ENCODE measurements around the gene S1PR3. TPM values are rescaled to one million over a fixed set of nuclear protein-coding genes. Genes with fewer than 3 reads are reported as not detected.

The S1PR3 gene
- total and polyA plus RNA-seq, 4 donors = 1.4 to 4.5 (median 2.9) TPM

DNA sequence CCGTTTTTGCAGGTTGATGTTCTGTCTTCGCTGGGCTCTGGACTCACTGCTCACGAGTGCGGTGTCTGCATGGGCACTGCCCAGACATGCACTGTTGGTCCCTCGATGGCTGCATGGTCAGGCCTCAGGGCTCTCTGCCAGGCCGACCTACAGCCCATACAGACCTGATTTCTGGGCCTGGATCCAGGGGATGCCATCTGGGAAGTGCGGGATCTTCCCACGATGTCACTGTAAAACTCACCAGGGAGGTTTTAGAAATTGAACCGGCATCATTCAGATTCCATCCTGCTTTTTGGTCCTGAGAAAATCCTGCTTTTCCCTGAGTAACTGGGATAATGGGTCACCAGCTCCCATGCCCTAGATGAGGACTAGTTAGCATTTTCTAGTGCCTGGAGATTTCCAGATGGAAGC, 9.1 kb downstream of the S1PR3 start:
- Histone ChIP-seq H3K27me3 (ENCODE audit: control insufficient read depth in 4 of 4, insufficient read depth in 4 of 4, low read length in 3 of 4) (peaks cover 0 to 3% (median under 1%) of the 10 kb centered on the region in 4 donors), H3K4me3 (ENCODE audit: low read depth in 1 of 3, low read length in 3 of 3) (no peak overlapping the region), H3K9ac (ENCODE audit: low read depth in 1 of 2, low read length in 2 of 2) (no peak overlapping the region), H3K9me3 (ENCODE audit: control insufficient read depth in 4 of 4, low read length in 3 of 4) (no peaks in the 10 kb centered on the region), H3K36me3 (ENCODE audit: control insufficient read depth in 4 of 4, insufficient read depth in 3 of 4, low read depth in 1 of 4, low read length in 3 of 4) (no peaks in the 10 kb centered on the region), H3K4me1 (ENCODE audit: control insufficient read depth in 4 of 4, insufficient read depth in 4 of 4, low read length in 3 of 4) (peaks cover 0 to 16% (median 8%) of the 10 kb centered on the region in 4 donors), H3K27ac (ENCODE audit: low read depth in 1 of 2, low read length in 2 of 2) (peak overlapping the region; percentile 7 to 15)
- TF ChIP-seq GABPA (IDR thresholded peaks at IDR 0.05 in 1 of 2, conservative IDR thresholded peaks at IDR 0.05 in 1 of 2) (no peak), HNF4G (IDR thresholded peaks at IDR 0.05) (no peak), ZBTB33 (IDR thresholded peaks at IDR 0.05) (no peak), NR2F2 (IDR thresholded peaks at IDR 0.05) (no peak)
- no peak for DNase-seq (ENCODE audit: low spot score)
- 86% methylated on average over 9 of the region's 9 CpGs for WGBS

DNA sequence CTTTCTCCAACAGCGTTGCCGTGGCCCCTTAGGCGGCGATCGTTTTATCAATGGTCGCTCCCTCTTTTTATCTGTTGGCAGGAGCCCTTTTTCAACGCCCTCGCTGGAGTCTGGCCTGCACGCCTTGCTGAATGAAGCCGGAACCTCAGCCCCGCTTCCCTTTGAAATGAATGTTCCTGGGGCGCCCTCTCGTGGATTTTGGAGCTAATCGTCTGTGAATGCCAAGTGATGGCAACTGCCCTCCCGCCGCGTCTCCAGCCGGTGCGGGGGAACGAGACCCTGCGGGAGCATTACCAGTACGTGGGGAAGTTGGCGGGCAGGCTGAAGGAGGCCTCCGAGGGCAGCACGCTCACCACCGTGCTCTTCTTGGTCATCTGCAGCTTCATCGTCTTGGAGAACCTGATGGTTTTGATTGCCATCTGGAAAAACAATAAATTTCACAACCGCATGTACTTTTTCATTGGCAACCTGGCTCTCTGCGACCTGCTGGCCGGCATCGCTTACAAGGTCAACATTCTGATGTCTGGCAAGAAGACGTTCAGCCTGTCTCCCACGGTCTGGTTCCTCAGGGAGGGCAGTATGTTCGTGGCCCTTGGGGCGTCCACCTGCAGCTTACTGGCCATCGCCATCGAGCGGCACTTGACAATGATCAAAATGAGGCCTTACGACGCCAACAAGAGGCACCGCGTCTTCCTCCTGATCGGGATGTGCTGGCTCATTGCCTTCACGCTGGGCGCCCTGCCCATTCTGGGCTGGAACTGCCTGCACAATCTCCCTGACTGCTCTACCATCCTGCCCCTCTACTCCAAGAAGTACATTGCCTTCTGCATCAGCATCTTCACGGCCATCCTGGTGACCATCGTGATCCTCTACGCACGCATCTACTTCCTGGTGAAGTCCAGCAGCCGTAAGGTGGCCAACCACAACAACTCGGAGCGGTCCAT, 10.0 kb downstream of the S1PR3 start:
- no peak overlapping the region for H3K4me3 ChIP-seq (ENCODE audit: low read depth in 1 of 3, low read length in 3 of 3)
- TF ChIP-seq RXRA (IDR thresholded peaks at IDR 0.05) (no peak), RAD21 (IDR thresholded peaks at IDR 0.05) (peak; percentile 97 to 98), NR2F2 (IDR thresholded peaks at IDR 0.05) (no peak)
- TF ChIP-seq, protein P1, sequence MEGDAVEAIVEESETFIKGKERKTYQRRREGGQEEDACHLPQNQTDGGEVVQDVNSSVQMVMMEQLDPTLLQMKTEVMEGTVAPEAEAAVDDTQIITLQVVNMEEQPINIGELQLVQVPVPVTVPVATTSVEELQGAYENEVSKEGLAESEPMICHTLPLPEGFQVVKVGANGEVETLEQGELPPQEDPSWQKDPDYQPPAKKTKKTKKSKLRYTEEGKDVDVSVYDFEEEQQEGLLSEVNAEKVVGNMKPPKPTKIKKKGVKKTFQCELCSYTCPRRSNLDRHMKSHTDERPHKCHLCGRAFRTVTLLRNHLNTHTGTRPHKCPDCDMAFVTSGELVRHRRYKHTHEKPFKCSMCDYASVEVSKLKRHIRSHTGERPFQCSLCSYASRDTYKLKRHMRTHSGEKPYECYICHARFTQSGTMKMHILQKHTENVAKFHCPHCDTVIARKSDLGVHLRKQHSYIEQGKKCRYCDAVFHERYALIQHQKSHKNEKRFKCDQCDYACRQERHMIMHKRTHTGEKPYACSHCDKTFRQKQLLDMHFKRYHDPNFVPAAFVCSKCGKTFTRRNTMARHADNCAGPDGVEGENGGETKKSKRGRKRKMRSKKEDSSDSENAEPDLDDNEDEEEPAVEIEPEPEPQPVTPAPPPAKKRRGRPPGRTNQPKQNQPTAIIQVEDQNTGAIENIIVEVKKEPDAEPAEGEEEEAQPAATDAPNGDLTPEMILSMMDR (IDR thresholded peaks at IDR 0.05; ENCODE audit: low read depth, low read length, missing input control) = peak; percentile 80
- peaks cover 0 to 16% (median 8%) of the 10 kb centered on the region in 4 donors for H3K4me1 ChIP-seq (ENCODE audit: control insufficient read depth in 4 of 4, insufficient read depth in 4 of 4, low read length in 3 of 4)
- peak; percentile 83 for DNase-seq (ENCODE audit: low spot score)
- no peaks in the 10 kb centered on the region for H3K9me3 ChIP-seq (ENCODE audit: control insufficient read depth in 4 of 4, low read length in 3 of 4)
- no peak overlapping the region for H3K9ac ChIP-seq (ENCODE audit: low read depth in 1 of 2, low read length in 2 of 2)
- WGBS = 33% methylated on average over 52 of the region's 52 CpGs
- peak overlapping the region in 1 of 2 donors; percentile 7 for H3K27ac ChIP-seq (ENCODE audit: low read depth in 1 of 2, low read length in 2 of 2)
- peaks cover 0 to 3% (median 0%) of the 10 kb centered on the region in 4 donors for H3K27me3 ChIP-seq (ENCODE audit: control insufficient read depth in 4 of 4, insufficient read depth in 4 of 4, low read length in 3 of 4)
- H3K36me3 ChIP-seq (ENCODE audit: control insufficient read depth in 4 of 4, insufficient read depth in 3 of 4, low read depth in 1 of 4, low read length in 3 of 4) = no peaks in the 10 kb centered on the region

GRCh38 chr9:89001917-89002540, 10.8 kb downstream of the S1PR3 start:
- DNase-seq (ENCODE audit: low spot score) = no peak
- no peak overlapping the region for H3K27ac ChIP-seq (ENCODE audit: low read depth in 1 of 2, low read length in 2 of 2)
- no peak overlapping the region for H3K4me3 ChIP-seq (ENCODE audit: low read depth in 1 of 3, low read length in 3 of 3)
- H3K9ac ChIP-seq (ENCODE audit: low read depth in 1 of 2, low read length in 2 of 2) = no peak overlapping the region
- H3K9me3 ChIP-seq (ENCODE audit: control insufficient read depth in 4 of 4, low read length in 3 of 4) = no peaks in the 10 kb centered on the region
- peaks cover 0 to 3% (median 0%) of the 10 kb centered on the region in 4 donors for H3K27me3 ChIP-seq (ENCODE audit: control insufficient read depth in 4 of 4, insufficient read depth in 4 of 4, low read length in 3 of 4)
- peaks cover 0 to 11% (median 8%) of the 10 kb centered on the region in 4 donors for H3K4me1 ChIP-seq (ENCODE audit: control insufficient read depth in 4 of 4, insufficient read depth in 4 of 4, low read length in 3 of 4)
- H3K36me3 ChIP-seq (ENCODE audit: control insufficient read depth in 4 of 4, insufficient read depth in 3 of 4, low read depth in 1 of 4, low read length in 3 of 4) = no peaks in the 10 kb centered on the region
- WGBS = 91% methylated on average over 27 of the region's 27 CpGs
- TF ChIP-seq, protein P1 (IDR thresholded peaks at IDR 0.05; ENCODE audit: low read depth, low read length, missing input control) = no peak
- no peak for TF ChIP-seq SP1 (IDR thresholded peaks at IDR 0.05)
- no peak for TF ChIP-seq RAD21 (IDR thresholded peaks at IDR 0.05)
- no peak for TF ChIP-seq HNF4G (IDR thresholded peaks at IDR 0.05)
- TF ChIP-seq, protein P2, sequence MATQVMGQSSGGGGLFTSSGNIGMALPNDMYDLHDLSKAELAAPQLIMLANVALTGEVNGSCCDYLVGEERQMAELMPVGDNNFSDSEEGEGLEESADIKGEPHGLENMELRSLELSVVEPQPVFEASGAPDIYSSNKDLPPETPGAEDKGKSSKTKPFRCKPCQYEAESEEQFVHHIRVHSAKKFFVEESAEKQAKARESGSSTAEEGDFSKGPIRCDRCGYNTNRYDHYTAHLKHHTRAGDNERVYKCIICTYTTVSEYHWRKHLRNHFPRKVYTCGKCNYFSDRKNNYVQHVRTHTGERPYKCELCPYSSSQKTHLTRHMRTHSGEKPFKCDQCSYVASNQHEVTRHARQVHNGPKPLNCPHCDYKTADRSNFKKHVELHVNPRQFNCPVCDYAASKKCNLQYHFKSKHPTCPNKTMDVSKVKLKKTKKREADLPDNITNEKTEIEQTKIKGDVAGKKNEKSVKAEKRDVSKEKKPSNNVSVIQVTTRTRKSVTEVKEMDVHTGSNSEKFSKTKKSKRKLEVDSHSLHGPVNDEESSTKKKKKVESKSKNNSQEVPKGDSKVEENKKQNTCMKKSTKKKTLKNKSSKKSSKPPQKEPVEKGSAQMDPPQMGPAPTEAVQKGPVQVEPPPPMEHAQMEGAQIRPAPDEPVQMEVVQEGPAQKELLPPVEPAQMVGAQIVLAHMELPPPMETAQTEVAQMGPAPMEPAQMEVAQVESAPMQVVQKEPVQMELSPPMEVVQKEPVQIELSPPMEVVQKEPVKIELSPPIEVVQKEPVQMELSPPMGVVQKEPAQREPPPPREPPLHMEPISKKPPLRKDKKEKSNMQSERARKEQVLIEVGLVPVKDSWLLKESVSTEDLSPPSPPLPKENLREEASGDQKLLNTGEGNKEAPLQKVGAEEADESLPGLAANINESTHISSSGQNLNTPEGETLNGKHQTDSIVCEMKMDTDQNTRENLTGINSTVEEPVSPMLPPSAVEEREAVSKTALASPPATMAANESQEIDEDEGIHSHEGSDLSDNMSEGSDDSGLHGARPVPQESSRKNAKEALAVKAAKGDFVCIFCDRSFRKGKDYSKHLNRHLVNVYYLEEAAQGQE (IDR thresholded peaks at IDR 0.05) = no peak
- no peak for TF ChIP-seq ZBTB33 (IDR thresholded peaks at IDR 0.05)
- no peak for TF ChIP-seq FOXA1 (IDR thresholded peaks at IDR 0.05)
- TF ChIP-seq EGR1 (IDR thresholded peaks at IDR 0.05; ENCODE audit: low read depth in 2 of 2) = no peak
